NCI-H524 (cell line): ENCODE results near the gene EDC3.
"Not testable (repeated sequence)": the region's sequence is repeated elsewhere in the genome, so short reads cannot be mapped to it uniquely, and the experiment has no call there.

Experiments used
- DNase-seq, 2 experiments: peaks; one replicate each; lab custom pipeline; 2025; lab: John Stamatoyannopoulos, UW

Gene EDC3

DNA sequence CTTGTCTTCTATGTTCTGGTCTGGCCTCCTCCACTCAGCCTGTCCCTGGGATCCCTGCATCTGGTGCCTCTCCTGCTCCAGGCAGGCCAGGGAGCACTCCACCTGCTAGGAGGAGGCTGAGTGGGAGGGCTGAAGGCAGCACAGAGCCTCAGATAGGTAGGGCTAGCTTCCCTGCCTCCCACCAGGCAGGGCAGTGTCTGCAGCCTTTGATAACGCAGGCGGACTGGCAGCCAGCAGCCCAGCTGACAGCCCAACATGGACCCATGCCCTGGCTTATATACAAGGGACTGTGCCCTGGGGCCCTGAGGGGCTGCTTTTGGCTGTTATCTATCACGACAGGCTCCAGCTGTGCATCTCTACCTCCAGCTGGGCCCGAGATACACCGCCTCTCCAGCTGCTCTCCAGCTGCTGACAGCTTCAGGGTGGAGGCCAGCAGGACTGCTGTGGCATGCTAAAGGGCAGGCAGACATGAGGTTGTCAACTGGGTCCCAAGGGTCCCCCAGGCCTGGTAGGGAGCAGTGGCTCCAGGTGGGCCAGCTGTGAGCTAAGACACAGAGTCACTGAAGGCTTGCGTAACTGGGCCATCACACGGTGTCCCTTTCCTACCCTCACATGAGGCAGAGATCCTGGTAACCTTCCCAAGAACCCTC, 85.4 kb downstream of the EDC3 start:
- DNase-seq = peak in 1 of 2 experiments; percentile 67

DNA sequence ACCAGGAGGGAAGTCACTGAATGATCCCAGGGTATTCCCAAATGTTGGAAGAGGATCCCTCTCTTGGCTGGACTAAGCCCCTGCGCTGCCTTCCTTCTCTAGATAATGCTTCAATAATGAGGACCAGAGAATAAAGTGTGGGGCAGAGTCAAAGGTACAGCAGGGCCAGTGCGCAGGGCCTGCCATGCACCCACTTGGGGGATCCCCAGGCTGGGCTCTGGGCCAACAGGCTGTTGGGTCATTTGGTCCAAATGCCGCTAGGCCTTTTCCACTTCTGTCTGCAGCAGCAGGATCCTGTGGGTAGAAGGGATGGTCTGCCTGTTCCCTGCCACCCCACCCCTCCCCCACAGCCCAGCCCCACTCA, 85.9 kb downstream of the EDC3 start:
- DNase-seq = no peak

DNA sequence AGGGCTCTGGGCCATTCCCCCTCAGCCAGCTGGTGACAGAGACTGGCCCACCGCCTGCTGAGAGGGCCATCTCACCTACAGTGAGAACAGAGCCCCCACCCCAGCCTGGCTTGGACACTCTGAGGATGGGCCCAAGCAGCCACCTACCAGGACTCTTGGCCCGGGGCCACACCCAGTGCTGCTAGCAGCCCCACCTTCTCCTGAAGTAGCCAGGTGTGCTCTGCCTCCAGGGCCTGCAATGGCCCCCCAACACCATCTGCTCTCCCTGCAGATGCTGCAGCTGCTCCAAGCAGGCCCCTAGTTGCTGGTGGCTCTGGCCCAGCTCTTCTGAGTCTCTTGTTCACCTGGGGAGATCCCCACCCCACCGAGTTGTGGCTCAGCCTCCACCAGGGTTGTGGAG, 87.0 kb downstream of the EDC3 start:
- DNase-seq = peak; percentile 19 to 86

DNA sequence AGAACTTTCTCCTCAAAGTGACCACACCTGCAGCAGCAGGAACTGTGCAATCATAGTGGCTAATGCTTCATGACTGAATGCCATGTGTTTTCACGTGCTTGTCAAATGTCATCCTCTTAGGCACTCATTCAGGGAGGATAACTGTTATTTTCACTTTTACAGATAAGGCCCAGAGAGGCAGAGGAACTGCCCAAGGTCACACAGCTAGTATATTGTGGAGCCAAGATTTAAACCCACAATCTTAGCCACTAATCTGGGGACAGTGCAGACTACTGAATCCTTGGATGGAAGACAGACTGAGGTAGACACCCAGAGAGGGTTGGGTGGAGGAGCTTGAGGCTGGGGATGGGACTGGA, 90.1 kb downstream of the EDC3 start:
- no peak for DNase-seq

DNA sequence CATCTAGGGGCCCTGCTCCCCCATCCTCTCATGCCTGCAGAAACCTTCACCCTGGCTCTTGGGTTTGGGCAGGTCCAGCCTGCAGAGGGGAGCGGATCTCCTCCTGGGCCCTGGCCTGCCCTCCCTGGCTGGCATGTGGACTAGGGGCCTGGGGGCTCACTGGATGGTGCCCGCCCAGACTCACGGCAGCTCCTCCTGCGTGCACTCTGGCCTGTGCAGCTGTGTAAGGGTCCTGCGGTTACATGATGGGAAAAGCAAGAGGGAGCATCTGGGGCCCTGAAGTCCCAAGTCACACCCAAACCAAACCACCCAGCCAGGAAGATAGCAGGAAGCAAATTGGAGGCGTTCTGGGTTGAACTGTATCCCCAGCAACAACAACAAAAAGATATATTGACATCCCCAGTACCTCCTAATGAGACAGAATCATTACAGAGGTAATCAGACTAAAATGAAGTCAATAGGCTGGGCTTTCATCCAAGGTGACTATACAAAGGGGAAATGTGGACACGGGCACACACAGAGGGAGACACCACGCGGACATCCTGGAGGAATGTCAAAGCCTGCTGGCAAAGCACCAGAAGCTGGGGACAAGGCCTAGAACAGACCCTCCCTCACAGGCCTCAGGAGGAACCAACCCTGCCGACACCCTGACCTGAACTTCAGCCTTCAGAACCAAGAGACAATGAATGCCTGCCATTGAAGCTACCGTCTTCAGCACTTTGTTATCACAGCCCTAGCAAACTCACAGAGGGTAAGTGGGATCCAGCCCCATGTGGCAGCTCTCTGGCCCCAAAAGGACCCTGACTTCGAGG, 90.6 kb downstream of the EDC3 start:
- no peak for DNase-seq

DNA sequence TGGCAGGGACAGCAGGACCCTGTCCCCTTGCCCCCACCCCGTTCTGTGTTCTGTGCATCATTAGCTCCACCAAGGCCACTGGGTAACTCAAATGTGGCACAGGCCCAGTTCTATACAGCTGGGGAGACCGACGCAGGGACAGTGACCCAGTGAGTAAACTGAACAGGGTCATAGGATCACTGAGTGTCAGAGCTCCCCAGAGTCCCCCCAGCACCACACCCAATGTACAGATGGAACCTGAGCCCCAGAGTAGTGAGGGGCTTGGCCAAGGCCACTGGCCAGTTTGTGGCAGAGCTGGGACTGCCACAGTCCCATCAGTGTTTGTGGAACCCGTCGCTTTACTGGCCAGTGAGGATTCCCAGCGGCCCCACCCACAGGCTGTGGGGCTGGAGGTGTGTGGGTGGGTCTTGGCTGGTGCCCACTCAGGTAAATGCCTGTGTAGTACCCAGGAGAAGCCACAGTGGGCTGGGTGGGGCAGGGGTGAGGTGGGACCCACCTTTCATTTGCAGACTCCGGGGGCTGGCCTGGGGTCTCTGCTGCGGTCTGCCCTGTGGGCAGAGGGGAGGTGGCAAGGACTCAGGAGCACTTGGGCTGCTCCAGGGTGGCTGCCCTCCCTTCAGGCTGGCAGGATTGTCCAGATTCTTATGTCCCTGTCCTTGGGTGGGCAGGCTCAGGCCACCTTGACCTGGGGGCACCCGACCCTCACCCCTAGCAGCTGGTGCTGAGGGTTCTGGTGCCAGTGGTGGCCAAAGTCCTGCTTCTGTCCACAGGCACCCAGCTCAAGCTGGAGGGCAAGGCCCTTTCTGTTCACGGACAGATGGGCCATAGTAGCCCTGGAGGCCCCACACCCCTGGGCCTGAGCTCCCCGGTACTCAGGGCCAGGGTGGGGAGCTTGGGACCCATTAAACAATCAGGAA, 91.8 kb downstream of the EDC3 start:
- no peak for DNase-seq

DNA sequence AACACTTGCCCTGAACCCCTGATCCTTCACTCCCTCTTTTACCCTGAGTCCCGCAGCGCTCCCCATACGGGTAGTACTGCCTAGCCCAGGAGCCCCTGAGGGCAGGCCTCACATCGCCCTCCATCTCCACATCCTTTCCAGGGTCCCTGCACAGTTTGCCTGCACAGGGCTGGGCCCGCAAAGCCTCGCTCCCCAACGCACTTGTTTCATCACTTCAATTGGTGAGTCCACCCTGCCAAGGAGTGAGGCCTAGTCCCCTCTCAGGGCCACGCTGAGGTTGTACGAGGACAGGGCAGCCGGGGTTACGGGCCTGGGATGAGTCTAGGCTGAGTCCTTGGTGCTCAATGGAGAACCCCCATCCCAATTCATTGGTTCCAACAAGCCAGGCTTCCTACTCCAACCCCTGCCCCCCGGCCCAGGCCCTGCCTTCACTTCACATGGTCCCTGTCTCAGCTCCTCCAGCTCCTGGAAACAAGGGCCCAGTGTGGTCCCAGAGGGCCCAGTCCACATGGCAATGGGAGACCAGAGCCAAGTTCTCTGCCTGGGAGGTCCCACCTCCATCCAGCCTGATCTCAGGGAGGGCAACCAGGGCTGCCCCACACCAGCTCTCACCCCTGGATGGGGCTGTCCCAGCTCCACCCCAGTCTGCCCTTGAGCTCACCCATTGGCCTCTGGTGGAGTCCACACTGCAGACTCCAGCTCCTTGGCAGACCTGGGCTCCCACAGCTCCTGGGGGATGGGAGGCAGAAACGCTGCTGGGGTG, 92.6 kb downstream of the EDC3 start:
- no peak for DNase-seq

DNA sequence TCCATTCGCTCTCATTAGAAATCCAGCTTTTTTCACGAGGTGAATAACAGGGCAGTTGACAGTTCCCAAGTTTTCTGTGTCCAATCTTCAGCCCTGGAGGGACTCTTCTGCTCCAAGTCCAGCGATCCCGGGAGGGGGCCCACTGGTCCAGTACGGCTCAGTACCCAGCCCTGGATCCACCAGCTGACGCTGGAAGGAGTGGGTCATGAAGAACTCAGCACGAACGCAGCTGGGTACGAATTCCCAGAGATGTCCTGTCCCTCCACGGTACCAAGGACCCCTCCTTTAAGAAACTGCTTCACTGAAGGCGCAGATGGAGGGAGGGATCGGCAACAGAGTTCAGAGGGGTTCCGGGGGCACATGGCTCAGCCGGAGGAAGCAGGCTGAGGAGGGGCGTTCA, 96.7 kb downstream of the EDC3 start:
- DNase-seq = no peak

DNA sequence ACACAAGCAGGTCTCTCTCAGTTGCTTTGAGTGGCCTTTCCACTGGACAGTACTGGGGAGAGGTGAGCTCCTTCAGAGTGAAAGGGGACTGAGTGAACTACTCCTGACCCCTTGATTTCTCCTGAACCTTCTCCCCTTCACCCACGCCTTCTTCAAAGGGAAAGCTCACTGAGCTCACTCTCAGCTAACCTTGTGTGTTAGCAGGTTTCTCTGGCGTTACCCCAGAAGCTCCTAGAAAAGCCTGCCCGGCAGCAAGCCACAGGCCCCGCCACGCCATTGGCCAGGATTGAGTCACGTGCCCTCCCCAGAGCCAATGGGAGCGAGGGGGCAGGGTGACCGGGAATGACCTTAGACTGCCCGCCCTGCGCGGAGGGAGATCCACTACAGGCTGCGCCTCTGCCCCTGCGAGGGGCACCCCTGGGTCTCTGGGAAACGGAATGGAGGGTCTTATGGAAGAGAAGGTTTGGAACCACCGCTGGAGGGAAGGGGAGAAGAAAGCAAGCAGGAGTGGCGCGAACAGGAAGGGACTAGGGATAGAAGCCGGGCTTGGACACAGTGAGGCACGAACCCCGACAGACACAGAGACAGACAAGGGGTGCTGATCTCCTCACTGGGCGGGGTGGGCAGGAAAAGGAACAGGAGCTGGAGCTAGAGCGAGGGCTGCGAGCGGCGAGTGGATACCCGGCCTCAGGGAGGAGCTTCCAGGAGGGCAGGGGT, 97.5 kb downstream of the EDC3 start:
- peak in 1 of 2 experiments; percentile 50 for DNase-seq

DNA sequence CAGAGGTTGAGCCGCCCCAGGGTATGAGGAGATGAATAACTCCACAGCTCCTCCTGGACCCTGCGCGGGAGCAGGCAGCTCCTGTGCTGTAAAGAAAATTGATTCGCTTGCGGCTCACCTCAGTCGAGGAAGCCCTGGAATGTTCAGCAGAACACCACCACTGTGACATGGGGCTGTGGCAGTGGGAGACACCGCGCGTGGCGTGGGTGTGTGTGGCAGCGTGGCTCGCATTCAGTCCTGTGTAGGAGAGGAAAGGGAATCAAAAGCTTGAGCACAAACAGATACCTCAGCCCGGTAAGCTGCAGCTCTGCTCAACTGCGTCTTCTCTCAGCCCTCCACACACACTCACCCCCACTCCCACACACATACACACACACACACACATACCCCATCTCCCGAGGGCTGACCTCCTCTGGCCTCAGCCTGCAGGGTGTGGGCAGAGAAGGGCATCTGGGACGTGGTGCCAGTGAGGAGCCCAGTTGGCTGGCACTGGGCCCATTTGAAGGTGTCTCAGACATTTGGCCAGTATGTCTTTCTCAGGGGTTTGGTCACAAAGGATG, 98.6 kb downstream of the EDC3 start:
- DNase-seq = not testable (repeated sequence)

DNA sequence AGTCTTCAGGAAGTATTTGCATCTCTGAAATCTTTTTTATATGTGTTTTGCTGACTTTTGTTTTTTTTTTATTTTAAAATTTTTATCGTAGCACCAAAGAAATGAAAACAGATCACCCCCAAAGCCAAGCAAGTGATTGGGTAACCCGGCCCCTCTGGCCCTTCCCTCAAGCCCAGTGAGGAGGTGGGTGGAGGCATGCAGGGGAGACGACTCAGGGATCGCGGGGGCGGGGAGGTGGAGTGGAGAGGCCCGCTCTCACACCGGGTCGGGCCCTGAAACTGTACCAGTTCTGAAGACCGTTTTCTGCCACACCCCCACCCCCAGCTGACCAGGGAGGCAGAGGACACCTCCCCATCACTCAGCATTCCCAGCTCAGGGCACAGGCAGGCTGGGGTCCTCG, 99.1 kb downstream of the EDC3 start:
- DNase-seq = not testable (repeated sequence)

DNA sequence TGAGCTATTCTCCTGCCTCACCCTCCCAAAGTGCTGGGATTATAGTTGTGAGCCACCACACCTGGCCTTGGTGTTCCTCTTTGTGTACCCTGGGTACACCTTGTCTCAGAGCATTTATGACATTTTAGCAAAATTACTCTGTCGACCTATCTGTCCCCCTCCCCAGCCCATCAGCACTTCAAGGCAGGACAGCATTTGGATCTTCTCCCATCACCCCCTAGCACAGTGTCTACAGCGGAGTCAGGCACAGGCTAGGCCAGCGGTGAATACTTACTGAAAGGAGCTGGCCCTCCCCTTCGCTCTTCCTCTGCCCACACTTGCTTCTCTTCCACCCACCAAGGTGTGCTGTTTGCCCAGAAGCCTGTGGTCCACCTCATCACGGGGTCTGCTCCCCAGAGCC, 100.6 kb downstream of the EDC3 start:
- DNase-seq = no peak

DNA sequence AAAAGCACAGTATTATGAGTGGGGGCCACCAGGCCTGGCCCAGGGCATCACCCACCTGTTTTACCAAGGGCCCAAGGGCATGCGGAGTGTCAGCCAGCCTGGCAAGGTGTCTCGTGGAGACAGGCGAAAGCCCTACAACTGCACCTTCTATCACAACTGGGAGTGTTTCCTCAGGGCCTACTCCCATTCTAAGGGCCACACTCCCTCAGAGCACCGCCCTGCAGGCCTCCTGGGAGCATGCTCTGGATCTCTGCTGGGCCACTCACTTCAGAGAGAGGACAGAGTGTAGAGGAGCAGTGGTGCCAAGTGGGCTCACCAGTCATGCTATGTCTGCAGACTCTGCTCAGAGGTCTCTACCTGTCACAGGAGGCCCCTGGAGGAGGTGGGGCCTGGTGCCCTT, 101.4 kb downstream of the EDC3 start:
- no peak for DNase-seq

DNA sequence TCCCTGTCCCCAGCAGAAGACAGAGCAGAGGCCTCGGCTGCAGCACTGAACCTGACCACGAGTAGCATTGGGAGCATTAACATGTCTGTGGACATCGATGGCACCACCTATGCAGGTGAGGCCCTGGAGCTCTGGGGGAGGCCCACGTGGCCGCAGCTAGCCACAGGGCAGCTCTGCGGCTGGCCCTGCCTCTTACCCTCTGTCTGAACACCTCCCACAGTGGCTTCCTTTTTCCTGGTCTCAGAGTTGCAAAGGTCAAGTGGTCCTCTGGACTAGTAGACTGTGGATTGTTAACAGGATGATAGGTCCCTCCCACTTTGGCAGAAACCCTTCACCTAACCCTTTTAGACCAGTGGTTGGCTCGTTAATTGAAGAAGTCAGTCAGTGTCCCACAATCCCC, 102.7 kb downstream of the EDC3 start:
- DNase-seq = no peak

DNA sequence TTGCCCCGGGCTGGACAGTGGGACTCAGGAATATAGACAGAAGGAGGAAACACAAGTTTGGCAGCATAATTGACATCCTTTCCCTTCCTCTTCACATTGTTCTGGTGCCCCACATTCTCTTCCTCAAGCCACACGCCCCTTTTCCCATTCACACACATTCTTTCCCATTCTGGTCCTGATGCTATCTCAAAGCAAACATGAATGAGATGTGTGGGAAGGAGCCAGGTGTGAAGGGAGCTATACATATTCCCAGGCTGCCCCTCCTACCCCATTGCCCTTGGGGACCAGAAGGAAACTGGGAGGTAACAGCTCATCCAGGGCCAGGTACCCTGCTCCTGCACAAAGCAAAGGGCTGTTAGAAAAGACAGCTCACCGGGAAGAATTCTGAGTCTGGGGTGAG, 103.6 kb downstream of the EDC3 start:
- DNase-seq = no peak

DNA sequence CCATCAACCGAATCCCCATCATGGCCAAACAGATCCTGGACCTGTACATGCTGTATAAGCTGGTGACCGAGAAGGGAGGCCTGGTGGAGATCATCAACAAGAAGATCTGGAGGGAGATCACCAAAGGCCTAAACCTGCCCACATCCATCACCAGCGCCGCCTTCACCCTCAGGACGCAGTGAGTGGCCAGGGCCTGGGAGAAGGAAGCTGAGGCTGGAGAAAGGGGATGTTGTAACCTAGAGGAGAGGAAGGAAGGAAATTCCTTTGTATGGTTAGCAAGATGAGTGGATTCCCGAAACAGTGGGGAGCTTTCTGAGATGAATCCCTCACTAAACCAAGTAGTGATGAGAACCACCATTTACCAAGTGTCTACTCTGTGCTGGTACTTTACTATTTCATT, 106.0 kb downstream of the EDC3 start:
- DNase-seq = no peak

DNA sequence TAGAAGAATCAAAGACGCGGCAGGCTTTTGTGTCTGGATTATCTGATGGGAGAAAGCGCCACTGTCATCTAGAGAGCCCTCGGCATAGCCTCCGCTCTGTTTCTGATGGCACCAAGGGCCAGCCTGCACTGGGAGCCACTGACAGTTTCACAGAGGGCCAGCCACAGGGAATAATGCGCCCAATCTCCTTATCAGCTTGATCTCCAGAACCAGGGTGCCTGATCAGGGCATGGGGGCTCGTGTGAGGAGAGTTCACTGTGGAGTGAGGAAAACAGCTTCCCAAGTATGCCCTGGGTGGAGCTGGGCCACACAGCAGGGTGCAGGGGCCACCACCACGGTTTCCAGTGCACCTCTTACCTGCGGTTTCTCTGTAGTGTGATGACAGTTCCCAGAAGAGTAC, 110.0 kb downstream of the EDC3 start:
- no peak for DNase-seq

DNA sequence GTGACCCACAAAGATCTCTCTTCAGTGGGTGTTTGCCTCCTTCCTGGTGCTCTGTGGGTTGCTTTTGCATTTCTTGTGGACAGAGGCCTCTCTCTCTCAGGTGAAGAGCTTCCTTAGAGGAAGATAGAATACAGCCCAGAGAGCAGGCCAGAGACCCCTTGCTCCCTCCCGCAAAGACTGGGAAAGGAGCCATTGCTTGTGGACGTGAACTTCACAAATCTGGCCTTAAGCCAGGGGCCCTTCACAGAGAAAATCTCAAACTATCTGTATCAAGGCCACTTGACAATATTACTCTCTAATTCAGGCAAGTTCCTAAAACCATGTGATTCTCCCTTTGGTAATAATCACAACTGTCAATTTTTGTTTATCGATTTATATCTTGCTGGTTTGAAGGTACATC, 110.6 kb downstream of the EDC3 start:
- no peak for DNase-seq

DNA sequence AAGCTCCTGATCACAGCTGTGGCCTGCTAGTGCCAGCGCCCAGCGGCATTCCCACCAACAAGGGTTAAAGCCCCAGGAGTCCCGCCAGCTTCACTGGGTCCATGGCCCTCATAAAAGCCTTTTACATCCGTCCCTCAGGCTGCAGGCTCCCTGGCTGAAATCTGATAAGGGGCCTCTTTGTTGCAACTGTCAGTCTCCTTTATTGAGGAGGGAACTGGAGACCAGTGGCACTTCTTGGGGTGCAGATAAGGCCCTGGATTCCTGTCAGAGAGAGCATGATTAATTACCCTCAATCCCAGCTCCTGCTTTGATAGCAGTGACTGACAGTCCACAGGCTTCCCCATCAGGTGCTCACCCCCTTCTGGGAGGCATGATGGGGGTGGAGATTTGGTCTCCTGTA, 111.0 kb downstream of the EDC3 start:
- no peak for DNase-seq

DNA sequence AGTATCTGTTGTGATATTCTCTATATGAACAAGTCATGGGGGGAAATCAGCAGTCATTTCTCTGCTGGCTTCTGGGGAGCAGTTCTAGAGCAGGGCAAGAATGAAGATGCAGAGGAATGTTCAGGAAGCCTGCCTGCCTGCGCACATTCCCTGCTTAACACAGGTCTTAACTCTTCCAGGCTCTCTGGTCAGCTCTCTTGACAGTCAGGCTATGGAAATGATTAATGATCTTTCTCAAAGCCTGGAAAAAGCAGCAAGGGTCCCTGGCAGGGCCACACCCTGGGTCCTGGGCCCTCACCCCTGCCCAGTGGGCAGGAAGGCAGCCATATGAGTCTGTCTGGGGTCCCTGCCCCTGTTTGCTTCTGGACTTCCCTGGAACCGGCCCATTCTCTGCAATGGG, 111.6 kb downstream of the EDC3 start:
- DNase-seq = no peak
